Measurements from ENCODE around the gene KCNA10. TPM values are rescaled to one million over a fixed set of nuclear protein-coding genes. Genes with fewer than 3 reads are reported as not detected.

KCNA10 gene
- total RNA-seq, 1 donor from 2014 or later, result not detected

- intact Hi-C loops (cut with micrococcal nuclease), result no loop called here
Measured at GRCh38 chr1:110501488-110502132, 17.4 kb downstream of the KCNA10 start.

DNA sequence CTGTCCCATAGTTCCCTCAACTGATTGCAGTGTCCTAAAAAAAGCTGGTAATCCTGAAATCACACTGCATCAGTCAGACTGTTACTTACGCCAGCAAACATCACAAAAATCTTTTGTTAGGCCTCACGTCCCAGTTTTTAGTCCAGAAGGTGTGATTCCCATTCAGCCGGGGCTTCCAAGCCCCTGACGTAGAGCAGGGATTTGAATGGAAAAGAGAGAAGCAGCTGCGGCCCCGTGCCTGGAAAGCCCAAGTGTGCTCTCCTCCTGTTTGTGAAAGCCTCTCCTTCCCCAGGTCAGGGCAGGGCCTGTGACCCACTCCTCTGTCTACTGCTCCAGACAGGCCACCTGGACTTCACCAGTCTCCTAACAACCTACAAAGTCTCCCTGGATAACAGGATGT is 20.7 kb downstream of the KCNA10 start:
- intact Hi-C loops (cut with micrococcal nuclease), result no loop called here

- intact Hi-C loops (cut with micrococcal nuclease), result loop anchor here (1.0 kb wide), 1 partner anchor 299 kb away; no protein-coding TSS in a partner anchor
Measured at GRCh38 chr1:110495926-110496600, 22.9 kb downstream of the KCNA10 start.

DNA sequence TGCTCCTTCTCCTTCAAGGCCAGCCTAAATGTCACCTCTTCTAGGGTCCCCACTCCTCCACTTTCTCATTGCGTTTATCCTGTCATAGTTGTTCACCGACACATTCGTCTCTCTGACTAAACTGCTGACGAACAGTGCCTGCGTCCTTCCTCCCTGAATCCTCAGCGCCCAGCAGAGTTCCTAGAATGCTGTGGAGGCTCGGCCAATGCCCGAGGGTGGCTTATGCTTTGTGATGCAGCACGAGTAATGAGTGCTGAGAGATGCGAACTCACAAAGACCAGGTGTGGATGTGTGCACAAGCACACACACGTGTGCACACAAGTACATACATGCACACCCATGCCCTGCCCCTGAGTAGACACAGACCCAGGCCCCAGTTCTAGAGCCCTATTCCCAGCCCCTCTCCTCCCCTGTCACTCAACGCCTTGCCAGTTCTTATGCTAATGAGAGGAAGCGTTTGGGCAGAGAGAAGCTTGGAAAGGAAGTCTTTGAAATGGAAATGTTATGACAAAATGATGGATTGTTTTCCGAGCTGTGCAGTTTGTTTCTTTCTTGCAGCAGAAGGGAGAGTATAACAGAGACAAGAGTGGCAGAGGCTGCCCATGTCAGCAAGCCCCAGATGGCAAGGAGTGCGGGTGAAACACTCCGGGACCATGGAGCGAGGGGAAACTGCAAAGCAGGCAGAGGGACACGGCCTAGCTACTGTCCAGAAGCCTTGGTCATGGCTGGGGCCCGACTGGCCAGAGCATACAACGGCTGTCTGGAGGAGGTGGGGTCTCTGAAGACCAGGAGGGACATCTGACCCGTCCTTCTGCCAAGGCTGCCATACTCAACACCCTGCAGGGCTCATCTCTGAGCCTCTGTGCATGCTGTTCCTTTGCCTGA is 24.2 kb downstream of the KCNA10 start:
- intact Hi-C loops (cut with micrococcal nuclease), result no loop called here

DNA sequence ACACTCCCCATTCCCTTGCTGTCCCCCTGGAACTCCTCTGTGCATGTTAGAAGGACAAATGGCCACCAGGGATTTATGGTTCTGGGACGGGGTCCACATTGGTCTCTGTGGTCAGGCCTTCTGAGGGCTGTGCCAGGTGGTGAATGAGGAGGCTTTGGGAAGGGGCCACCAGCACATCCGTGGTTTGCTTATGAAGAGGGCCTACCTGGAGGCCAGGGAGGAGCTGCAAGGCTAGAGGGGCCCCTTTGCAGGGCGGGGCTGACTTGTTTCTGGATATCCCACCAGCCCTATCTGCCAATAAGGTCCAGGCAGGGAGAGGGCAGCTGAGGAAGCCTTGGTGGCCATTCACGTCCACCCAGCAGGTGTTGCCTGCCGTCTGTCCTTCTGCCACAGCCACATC is 24.9 kb downstream of the KCNA10 start:
- intact Hi-C loops (cut with micrococcal nuclease), result no loop called here

DNA sequence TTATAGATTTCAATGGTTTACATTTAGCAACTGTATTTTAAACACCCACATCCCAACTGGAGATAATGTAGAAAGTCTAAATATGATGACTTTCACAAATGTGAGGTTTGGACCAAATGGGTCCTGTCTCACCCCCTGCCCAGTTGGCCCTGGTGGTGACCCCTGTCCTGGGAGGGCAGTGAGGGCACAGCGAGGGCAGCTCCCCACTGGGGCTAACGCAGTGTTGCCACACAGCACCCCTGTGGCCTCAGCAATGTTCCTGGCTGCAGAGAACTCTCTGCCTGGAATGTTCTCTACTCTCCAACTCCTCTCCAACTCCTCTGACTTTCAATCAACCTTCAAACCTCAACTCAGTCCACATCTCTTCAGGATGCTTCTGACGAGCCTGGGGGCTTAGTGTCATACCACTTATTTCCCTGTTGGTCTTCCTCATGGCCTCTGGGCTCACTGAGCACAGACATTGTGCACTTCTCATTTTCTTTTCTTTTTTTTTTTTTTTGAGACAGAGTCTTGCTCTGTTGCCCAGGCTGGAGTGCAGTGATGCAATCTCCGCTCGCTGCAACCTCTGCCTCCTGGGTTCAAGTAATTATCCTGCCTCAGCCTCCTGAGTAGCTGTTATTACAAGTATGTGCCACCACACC is 25.8 kb downstream of the KCNA10 start:
- intact Hi-C loops (cut with micrococcal nuclease), result no loop called here

DNA sequence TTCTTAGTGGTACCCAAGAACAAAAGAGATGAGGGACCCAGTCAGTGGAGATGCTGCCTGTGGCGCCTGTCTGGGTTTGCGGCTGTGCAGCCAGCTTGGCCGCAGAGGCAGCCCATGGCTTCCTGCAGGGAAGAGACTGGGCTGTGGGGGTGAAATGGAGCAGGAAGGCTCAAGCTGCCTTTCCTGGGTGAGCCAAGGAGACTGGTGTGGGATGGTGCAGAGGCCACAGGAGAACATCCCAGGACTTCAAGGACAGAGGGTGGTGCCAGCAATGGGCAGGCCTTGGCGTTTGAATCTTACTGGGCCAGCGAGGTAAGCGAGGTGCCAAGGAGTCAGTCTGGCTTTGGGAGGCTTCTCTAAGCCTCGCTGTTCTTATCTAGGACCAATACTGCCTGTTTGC is 26.4 kb downstream of the KCNA10 start:
- intact Hi-C loops (cut with micrococcal nuclease), result no loop called here

DNA sequence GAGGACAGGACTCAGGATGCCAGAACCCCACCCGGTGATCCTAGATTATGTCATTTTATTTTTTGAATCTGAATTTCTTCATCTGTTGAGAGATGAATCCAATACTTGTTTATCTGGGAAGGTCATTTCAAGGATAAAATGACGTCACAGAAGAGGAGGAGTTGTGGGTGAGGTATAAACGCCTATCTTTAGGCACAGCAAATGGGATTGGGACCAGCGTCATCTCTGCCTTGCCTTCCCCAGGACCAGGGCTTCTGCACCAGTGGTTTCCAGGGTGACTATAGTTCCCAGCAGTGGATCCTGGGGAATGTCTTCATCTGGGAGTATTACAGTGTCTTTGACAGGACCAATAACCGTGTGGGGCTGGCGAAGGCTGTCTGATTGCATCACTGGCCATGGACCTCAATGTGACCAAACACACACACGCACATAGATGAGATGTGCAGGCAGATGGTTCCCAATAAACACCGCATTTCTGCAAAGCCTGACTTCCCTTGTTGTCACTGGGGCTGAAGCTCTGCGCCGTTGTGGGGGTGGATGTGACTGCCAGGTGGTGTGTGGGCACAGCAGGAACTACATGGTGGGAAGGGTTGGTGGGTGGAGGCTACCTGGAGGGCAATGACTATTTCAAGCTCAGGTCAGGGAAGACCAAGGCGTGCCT is 28.1 kb downstream of the KCNA10 start:
- intact Hi-C loops (cut with micrococcal nuclease), result no loop called here

- intact Hi-C loops (cut with micrococcal nuclease), result no loop called here
Measured at GRCh38 chr1:110489973-110490542, 28.9 kb downstream of the KCNA10 start.

GRCh38 chr1:110489406-110489805 is 29.6 kb downstream of the KCNA10 start:
- intact Hi-C loops (cut with micrococcal nuclease), result no loop called here

DNA sequence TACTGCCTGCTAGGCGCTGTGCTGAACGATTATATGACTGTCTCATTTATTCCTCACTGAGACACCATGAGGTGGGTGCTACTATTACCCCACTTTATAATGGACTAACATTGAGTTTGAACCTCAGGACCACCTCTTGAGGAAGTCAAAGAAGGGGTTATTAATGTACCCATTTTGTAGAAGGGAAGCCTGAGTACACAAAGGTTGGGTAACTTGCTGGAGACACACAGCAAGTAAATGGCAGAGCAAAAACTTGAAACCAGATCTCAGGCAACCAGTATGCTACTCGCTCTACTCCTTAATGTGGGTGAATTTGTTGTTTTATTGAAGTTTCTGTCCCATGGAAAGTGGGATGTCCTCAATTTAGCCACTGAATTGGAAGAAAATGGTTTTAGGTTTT is 30.1 kb downstream of the KCNA10 start:
- intact Hi-C loops (cut with micrococcal nuclease), result no loop called here

GRCh38 chr1:110488161-110488560 is 30.8 kb downstream of the KCNA10 start:
- intact Hi-C loops (cut with micrococcal nuclease), result no loop called here

DNA sequence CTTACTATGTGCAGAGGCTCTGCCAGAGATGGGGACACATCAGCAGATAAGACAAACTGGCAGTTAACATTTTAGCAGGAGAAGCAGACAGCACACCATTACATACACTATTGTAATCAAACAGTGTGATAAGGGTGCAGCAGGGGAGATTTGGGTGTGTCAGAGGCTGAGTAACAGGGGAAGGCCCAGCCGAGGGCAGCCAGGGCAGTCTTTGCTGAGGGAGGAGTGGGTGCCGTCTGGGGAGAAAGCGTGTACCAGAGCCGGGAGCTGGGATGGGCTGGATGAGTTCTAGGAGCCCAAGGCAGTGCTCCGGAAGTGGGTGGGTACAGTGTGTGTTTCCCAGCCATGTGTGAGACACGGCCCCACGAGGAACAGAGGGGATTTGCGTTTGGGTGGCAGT is 31.2 kb downstream of the KCNA10 start:
- intact Hi-C loops (cut with micrococcal nuclease), result no loop called here

DNA sequence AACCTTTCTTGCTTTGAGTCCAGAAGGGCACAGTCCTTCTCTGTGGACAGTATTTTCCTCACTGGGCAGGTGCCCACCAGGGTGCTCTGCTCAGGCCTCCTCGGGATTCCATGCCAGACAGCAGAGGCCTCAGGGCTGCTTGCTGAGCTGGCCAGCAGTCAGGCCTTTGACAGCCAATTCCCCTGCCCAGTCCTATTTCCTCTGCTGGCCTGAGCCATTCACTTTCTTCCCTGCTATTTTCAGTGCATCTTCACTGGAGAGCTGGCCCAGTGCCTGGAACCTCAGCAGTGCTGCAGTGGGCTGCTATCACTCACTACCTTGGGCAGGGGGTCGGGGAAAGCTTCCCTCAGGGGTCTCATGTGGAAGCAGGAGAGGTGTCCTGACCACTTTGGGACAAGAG is 33.2 kb downstream of the KCNA10 start:
- intact Hi-C loops (cut with micrococcal nuclease), result no loop called here

- intact Hi-C loops (cut with micrococcal nuclease), result no loop called here
Measured at GRCh38 chr1:110484801-110485200, 34.2 kb downstream of the KCNA10 start.

GRCh38 chr1:110483308-110483685 is 35.7 kb downstream of the KCNA10 start:
- intact Hi-C loops (cut with micrococcal nuclease), result no loop called here

DNA sequence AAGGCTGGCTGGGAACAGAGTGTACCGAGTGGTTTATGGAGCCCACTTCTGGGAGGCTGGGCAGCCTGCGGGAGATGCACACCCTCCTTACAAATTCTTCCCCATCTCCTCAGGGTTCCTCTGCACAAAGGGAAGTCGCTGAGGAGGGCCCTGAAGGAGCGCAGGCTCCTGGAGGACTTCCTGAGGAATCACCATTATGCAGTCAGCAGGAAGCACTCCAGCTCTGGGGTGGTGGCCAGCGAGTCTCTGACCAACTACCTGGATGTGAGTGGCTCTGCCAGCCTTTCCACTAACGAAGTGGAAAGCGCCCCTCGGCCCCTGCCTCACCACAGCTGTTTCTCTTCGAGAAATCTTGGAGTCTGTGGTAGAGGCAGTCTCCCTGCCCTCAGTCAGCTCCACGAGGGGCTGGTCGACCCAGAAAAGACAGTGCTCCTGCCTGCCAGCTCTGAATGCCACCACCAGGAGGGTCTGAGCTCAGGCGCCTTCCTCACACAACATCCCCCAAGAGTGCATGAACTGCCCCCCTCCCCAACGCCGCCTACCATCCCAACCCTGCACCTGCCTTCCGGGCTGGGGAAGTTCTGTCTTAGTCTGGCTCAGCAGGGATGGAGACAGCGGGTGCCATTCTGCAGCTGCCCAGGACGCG is 36.2 kb downstream of the KCNA10 start:
- intact Hi-C loops (cut with micrococcal nuclease), result no loop called here

DNA sequence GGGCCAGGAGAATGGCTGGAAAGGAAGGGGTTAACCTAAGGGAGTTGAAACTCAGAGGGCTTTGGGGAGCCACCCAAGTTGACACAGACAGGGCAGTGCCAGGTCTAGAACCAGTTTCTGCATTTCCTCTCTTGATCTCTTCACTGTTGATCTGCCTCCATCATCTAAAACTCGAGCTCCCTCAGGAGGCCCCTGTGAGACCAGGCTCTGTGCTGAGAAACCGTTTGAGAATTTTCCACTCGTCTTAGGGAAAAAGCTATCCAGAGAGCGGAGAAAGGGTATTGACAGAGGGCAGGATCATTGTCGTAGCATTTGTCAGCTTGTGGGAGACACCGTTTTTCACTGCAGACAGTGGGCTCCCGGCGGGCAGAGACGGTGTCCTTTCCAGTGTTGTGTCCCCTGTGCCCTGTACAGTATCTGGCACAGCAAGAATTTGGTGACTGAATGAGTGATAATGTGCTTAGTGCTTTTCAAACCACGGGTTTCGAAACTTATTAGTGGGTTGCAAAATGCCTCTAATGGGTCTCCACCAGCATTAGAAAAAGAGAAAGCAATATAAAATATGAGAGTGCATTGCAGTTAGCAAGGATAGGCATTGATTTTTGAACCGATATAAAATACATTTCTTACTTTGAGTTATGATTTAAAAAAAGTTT is 36.9 kb downstream of the KCNA10 start:
- intact Hi-C loops (cut with micrococcal nuclease), result no loop called here

DNA sequence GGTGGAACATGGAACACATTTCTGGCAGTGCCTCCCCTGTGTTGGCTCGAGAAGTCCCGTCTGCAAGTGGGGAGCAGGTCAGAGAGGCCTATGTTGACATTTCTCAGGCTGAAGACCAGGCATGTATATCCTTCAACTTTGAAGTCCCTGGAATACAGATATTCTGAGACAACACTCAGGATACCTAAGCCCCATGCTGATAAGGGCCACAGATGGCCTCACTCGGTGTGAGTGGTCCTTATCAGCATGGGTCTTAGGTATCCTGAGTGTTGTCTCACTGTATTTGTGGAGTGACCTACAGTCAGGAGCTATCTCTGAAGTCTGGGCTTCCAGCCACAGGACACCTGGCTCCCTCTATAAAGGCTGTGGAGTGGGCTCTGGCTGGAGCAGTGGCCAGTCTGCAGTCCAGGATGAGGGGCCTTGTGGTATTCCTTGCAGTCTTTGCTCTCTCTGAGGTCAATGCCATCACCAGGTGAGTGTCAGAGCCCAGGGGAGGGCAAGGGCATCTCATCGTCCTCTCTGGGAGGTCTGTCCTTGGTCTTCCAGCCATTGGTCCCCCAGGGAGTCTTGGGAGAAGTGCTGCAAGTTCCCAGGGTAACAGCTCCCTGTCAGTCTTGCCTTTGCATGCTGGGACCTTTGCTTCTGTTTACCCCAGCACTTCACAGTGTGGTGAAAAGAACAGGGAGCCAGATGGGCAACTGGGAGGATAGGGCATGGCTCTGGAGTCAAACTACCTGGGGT is 38.4 kb downstream of the KCNA10 start:
- intact Hi-C loops (cut with micrococcal nuclease), result no loop called here

Data from T-helper 2 cell treated with Interferon-gamma antibody and Interleukin-4, amounts not matched to agents 100 ng/mL and 5 ng/mL, for 36 hours (primary cell).